Fibroblast of mammary gland (primary cell): Measurements from ENCODE around the gene SAMD10.
"Not testable (repeated sequence)": the region's sequence is repeated elsewhere in the genome, so short reads cannot be mapped to it uniquely, and the experiment has no call there.

Experiments
- DNase-seq: peaks from one replicate; pipeline ENCODE4 v3.0.0-alpha.2; 2010; ENCODE audit warnings: low read depth
- H3K4me3 ChIP-seq: 2 replicates; pipeline ENCODE4 v1.5.1; 2011; ENCODE audit warnings: low read depth, mild to moderate bottlenecking, low read length, moderate library complexity; ENCODE audit not compliant: control insufficient read depth
- TF ChIP-seq, protein P1 (sequence below): conservative IDR thresholded peaks from 2 replicates; pipeline ENCODE4 v1.5.1; 2011; ENCODE audit warnings: low read depth, low read length, inconsistent platforms; ENCODE audit not compliant: control insufficient read depth, insufficient read depth

SAMD10 gene

GRCh38 chr20:63963348-63963741 lies 16.1 kb downstream of the SAMD10 start:
- no peak overlapping the region for H3K4me3 ChIP-seq
- TF ChIP-seq, protein P1, sequence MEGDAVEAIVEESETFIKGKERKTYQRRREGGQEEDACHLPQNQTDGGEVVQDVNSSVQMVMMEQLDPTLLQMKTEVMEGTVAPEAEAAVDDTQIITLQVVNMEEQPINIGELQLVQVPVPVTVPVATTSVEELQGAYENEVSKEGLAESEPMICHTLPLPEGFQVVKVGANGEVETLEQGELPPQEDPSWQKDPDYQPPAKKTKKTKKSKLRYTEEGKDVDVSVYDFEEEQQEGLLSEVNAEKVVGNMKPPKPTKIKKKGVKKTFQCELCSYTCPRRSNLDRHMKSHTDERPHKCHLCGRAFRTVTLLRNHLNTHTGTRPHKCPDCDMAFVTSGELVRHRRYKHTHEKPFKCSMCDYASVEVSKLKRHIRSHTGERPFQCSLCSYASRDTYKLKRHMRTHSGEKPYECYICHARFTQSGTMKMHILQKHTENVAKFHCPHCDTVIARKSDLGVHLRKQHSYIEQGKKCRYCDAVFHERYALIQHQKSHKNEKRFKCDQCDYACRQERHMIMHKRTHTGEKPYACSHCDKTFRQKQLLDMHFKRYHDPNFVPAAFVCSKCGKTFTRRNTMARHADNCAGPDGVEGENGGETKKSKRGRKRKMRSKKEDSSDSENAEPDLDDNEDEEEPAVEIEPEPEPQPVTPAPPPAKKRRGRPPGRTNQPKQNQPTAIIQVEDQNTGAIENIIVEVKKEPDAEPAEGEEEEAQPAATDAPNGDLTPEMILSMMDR = no peak
- DNase-seq = no peak

- TF ChIP-seq, protein P1 = no peak
- DNase-seq = no peak
- H3K4me3 ChIP-seq = no peak overlapping the region
These were observed 16.8 kb downstream of the SAMD10 start for GRCh38 chr20:63962426-63963347.

- H3K4me3 ChIP-seq = no peak overlapping the region
These were observed 17.6 kb downstream of the SAMD10 start for GRCh38 chr20:63961664-63962425.

DNA sequence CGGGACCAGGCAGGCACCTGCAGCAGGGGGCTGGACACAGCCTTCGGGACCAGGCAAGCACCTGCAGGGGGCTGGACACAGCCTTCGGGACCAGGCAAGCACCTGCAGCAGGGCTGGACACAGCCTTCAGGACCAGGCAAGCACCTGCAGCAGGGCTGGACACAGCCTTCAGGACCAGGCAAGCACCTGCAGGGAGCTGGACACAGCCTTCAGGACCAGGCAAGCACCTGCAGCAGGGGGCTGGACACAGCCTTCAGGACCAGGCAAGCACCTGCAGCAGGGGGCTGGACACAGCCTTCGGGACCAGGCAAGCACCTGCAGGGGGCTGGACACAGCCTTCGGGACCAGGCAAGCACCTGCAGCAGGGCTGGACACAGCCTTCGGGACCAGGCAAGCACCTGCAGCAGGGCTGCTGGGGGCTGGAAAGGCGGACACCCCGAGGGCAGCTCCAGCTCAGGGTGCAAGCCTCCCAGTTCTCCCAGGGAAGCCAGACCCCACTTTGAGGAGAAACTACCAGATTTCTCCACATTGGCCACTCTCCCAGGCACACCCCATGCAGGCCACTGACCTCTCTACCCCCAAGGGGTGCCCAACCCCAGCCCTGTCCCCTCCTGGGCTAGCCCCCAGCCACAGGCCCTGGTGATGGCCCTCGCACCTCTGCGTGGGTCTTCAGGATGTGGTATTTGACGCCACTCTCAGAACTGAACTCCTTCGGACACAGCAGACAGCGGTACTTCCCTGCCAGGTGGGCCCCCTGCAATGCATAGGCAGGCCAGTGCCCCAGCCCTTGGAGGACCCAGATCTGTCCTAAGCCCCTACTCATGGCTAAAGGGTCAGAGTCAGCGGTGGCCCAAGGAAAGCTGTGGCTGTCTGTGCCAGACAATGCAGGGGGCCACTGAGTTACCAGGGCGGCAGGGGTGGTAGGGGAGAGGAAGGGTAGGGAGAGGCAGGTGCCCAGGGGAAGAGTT lies 18.5 kb downstream of the SAMD10 start:
- not testable (repeated sequence) for DNase-seq, H3K4me3 ChIP-seq

More at GRCh38 chr20:63961664-63962425, 17.6 kb downstream of the SAMD10 start:
- no peak for DNase-seq
- TF ChIP-seq, protein P1 = no peak

GRCh38 chr20:63959699-63960075 lies 19.8 kb downstream of the SAMD10 start:
- DNase-seq = no peak
- TF ChIP-seq, protein P1 = no peak
- H3K4me3 ChIP-seq = no peak overlapping the region

- H3K4me3 ChIP-seq = no peak overlapping the region
- TF ChIP-seq, protein P1 = no peak
- DNase-seq = no peak
These were observed 20.3 kb downstream of the SAMD10 start for GRCh38 chr20:63958964-63959698.
